Hematopoietic multipotent progenitor cell (in vitro differentiated cells): ENCODE data around the gene CCT4. TPM values are rescaled to one million over a fixed set of nuclear protein-coding genes. Genes with fewer than 3 reads are reported as not detected.
A peak's percentile ranks its signal among the peaks of the same experiment; 100 is the strongest.
"Not testable (repeated sequence)": the region's sequence is repeated elsewhere in the genome, so short reads cannot be mapped to it uniquely, and the experiment has no call there.

ENCODE experiments used
- DNase-seq, 3 donors: peaks; one replicate each; pipeline ENCODE4 v3.0.0-alpha.2; 2011 to 2015; ENCODE audit warnings: low read depth in 2 of 3, low spot score in 2 of 3
- total RNA-seq: library from RNA; depleted of rRNA; stranded (reverse); fragments of >200 nt; gene quantifications from one replicate; pipeline ENCODE4 v1.2.3, GENCODE V29; 2012

The CCT4 gene
- total RNA-seq: 81.1 TPM

GRCh38 chr2:61888267-61889055, at the start of gene CCT4:
TSS of gene CCT4 (minus strand) at chr2:61888656. CDS start at chr2:61888507, 149 bp downstream.
- peak; percentile 91 to 98 (median 92) for DNase-seq

GRCh38 chr2:61937886-61938285, 49.4 kb upstream of the CCT4 start:
- DNase-seq: no peak

- peak in 1 of 3 donors; percentile 32 for DNase-seq
Measured at GRCh38 chr2:61937098-61937497, 48.6 kb upstream of the CCT4 start.

- DNase-seq: no peak
Measured at GRCh38 chr2:61928826-61929461, 40.5 kb upstream of the CCT4 start.

GRCh38 chr2:61926531-61927477, 38.3 kb upstream of the CCT4 start:
- DNase-seq: peak in 1 of 3 donors; percentile 45

GRCh38 chr2:61924895-61925663, 36.6 kb upstream of the CCT4 start:
- no peak for DNase-seq

GRCh38 chr2:61922714-61923113, 34.3 kb upstream of the CCT4 start:
- no peak for DNase-seq

- no peak for DNase-seq
Measured at GRCh38 chr2:61920548-61920947, 32.1 kb upstream of the CCT4 start.

GRCh38 chr2:61914794-61915193, 26.3 kb upstream of the CCT4 start:
- not testable (repeated sequence) for DNase-seq

GRCh38 chr2:61911510-61911909, 23.1 kb upstream of the CCT4 start:
- no peak for DNase-seq

- no peak for DNase-seq
Measured at GRCh38 chr2:61910603-61911002, 22.1 kb upstream of the CCT4 start.

- no peak for DNase-seq
Measured at GRCh38 chr2:61909116-61909515, 20.7 kb upstream of the CCT4 start.

- DNase-seq: no peak
Measured at GRCh38 chr2:61906186-61906470, 17.7 kb upstream of the CCT4 start.

- peak; percentile 61 to 82 (median 80) for DNase-seq
Measured at GRCh38 chr2:61905372-61906185, 17.1 kb upstream of the CCT4 start, which contains the start of gene COMMD1. TSS of gene COMMD1 (plus strand) at chr2:61905674. CDS start at chr2:61905679, 5 bp downstream.

- no peak for DNase-seq
Measured at GRCh38 chr2:61900281-61900680, 11.8 kb upstream of the CCT4 start.

- peak in 1 of 3 donors; percentile 49 for DNase-seq
Measured at GRCh38 chr2:61898810-61899209, 10.4 kb upstream of the CCT4 start.

GRCh38 chr2:61887717-61888266, 664 bp downstream of the CCT4 start:
- DNase-seq: no peak

GRCh38 chr2:61885896-61886603, 2.4 kb downstream of the CCT4 start:
- DNase-seq: no peak

GRCh38 chr2:61882850-61883249, 5.6 kb downstream of the CCT4 start:
- no peak for DNase-seq
